ENCODE results near the gene ANTKMT. TPM values are rescaled to one million over a fixed set of nuclear protein-coding genes. Genes with fewer than 3 reads are reported as not detected.

ANTKMT gene
- total and polyA plus RNA-seq, 12 donors: 23.3 to 91.1 (median 31.7) TPM

DNA sequence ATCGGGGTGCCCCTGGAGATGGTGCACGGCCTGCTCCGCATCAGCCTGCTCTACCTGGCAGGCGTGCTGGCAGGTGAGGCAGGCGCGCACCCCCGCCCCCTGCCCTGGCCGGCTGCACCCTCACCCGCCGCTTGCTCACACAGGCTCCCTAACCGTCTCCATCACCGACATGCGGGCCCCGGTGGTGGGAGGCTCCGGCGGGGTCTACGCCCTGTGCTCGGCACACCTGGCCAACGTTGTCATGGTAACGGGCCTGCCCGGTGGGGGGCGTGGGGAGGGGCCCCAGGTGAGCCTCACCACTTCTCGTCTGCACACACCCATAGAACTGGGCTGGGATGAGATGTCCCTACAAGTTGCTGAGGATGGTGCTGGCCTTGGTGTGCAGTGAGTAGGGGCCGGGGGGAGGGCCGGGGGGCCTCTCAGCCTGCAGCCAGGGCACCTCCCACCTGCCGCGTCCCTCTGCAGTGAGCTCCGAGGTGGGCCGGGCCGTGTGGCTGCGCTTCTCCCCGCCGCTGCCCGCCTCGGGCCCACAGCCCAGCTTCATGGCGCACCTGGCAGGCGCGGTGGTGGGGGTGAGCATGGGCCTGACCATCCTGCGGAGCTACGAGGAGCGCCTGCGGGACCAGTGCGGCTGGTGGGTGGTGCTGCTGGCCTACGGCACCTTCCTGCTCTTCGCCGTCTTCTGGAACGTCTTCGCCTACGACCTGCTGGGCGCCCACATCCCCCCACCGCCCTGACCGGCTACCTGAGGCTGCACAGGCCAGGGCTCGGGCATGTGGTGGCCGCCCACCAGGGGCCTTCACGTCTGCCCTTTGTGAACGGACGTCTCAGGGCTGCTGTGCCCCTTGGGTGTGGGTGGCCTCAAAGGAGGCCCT, 43.4 kb upstream of the ANTKMT start:
- WGBS, 2 donors: 54 to 60% methylated on average over 56 to 57 of the region's 57 CpGs
- H3K27ac ChIP-seq: no peak overlapping the region
- peaks cover 24 to 48% (median 40%) of the 10 kb centered on the region in 9 donors for H3K4me1 ChIP-seq
- DNase-seq (no peak), ATAC-seq (no peak)
- H3K4me3 ChIP-seq: no peak overlapping the region
- H3K9me3 ChIP-seq: no peaks in the 10 kb centered on the region
- peaks cover 0 to 22% (median 0%) of the 10 kb centered on the region in 7 donors for H3K27me3 ChIP-seq
- TF ChIP-seq, protein P1, sequence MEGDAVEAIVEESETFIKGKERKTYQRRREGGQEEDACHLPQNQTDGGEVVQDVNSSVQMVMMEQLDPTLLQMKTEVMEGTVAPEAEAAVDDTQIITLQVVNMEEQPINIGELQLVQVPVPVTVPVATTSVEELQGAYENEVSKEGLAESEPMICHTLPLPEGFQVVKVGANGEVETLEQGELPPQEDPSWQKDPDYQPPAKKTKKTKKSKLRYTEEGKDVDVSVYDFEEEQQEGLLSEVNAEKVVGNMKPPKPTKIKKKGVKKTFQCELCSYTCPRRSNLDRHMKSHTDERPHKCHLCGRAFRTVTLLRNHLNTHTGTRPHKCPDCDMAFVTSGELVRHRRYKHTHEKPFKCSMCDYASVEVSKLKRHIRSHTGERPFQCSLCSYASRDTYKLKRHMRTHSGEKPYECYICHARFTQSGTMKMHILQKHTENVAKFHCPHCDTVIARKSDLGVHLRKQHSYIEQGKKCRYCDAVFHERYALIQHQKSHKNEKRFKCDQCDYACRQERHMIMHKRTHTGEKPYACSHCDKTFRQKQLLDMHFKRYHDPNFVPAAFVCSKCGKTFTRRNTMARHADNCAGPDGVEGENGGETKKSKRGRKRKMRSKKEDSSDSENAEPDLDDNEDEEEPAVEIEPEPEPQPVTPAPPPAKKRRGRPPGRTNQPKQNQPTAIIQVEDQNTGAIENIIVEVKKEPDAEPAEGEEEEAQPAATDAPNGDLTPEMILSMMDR (IDR thresholded peaks at IDR 0.05): no peak
- H3K36me3 ChIP-seq: peaks cover 0 to 32% (median 21%) of the 10 kb centered on the region in 9 donors
- intact Hi-C loops (cut with DNase I): no loop called here

DNA sequence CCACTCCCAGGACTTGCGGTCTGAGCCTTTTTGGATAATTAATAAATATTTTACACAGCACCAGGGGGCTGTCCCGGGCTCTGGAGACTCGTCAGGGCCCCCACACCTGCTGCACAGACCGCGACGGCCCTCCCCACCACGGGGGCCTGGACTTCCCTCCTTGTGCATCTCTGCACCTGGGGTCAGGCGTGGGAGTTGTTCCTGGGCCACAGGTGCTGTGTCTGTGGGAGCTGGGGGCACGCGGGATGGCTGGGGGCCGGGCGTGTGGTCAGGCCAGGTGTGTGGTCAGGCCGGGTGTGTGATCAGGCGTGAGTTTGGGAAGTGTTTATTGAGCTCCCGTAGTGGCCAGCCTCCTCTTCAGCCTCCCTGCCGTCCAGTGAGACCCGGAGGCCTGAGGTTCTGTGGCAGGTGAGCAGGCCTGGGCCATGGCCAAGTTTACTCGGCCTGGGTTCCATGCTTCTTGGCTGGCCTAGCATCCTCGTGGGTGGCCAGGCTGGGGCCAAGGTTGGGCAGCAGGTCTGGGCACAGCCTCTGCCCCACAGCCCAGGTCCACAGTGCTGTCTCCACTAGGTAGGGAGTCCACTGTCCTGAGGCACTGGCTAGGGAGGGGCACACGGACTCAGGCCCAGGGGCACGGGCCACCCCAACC, 42.6 kb upstream of the ANTKMT start:
- H3K4me3 ChIP-seq: no peak overlapping the region
- TF ChIP-seq, protein P1 (IDR thresholded peaks at IDR 0.05): no peak
- DNase-seq (no peak), ATAC-seq (peak in 1 of 8 donors; percentile 1)
- intact Hi-C loops (cut with DNase I): no loop called here
- peaks cover 25 to 56% (median 48%) of the 10 kb centered on the region in 9 donors for H3K4me1 ChIP-seq
- H3K36me3 ChIP-seq: peaks cover 0 to 32% (median 20%) of the 10 kb centered on the region in 9 donors
- H3K27me3 ChIP-seq: peaks cover 0 to 22% (median 0%) of the 10 kb centered on the region in 7 donors
- peak overlapping the region in 2 of 10 donors; percentile 75 to 90 for H3K27ac ChIP-seq
- H3K9me3 ChIP-seq: no peaks in the 10 kb centered on the region
- 73 to 83% methylated on average over 21 of the region's 21 CpGs for WGBS, 2 donors

DNA sequence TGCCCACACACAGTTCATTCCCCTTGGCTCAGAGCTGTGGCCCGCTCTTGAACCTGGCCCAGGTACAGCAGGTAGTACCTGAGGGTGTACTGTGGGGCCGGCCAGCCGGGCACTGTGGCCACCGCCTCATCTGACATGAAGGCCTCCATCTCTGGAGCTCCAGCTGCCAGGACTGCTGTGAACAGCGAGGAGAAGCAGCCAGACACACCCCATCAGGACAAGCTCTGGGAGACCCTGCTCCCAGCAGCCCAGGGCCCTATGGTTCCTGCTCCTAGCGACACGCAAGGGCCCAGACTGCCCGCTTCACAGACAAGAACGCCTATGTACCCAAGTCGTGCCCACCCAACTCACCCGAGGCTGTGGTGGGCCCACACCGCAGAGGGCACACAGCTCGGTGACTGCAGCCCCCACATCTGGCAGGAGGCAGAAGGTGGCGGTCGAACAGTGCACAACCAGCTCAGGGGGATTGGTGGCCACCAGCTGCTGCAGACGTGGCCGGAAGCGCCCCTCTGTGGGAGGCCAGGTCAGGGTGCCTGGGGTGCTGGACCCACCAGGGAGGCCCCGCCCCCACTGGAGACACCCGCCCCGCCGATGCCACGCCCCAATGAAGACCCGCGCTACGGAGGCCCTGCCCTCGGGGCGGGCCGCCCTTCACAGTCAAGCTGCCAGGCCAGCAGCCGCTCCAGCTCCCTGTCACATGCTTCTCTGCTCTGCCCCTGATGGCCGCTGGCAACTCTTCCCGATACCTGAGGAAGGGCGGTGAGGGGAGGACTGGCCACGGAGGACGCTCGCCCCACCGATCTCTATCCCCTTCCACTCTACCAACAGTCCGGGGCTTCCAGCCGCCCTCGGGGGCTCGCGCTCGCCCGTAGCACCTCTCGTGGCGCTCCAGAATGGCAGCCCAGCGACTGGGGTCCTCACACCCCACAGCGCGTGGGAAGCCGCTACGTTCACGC, 41.8 kb upstream of the ANTKMT start:
- peak; percentile 74 to 82 for DNase-seq
- 22 to 24% methylated on average over 52 of the region's 52 CpGs for WGBS, 2 donors
- peaks cover 0 to 22% (median 0%) of the 10 kb centered on the region in 7 donors for H3K27me3 ChIP-seq
- TF ChIP-seq, protein P1 (IDR thresholded peaks at IDR 0.05): no peak
- peaks cover 30 to 60% (median 51%) of the 10 kb centered on the region in 9 donors for H3K4me1 ChIP-seq
- peak; percentile 17 to 59 (median 40) for ATAC-seq
- no peaks in the 10 kb centered on the region for H3K9me3 ChIP-seq
- peaks cover 0 to 24% (median 18%) of the 10 kb centered on the region in 9 donors for H3K36me3 ChIP-seq
- intact Hi-C loops (cut with DNase I): no loop called here
- peak overlapping the region; percentile 19 to 95 (median 68) for H3K4me3 ChIP-seq
- H3K27ac ChIP-seq: peak overlapping the region; percentile 54 to 97 (median 91)

Data from heart right ventricle (tissue), 16 donors.